ENCODE data around the gene TICRR. TPM values are rescaled to one million over a fixed set of nuclear protein-coding genes. Genes with fewer than 3 reads are reported as not detected.

The TICRR gene
- total RNA-seq, 1 donor from 2014 or later: 1.7 TPM

GRCh38 chr15:89555768-89556167 is 19.5 kb upstream of the TICRR start:
- H3K27me3 ChIP-seq (ENCODE audit: control insufficient read depth, insufficient read depth, low read length): peaks cover 9% of the 10 kb centered on the region
- DNase-seq (ENCODE audit: low read depth): no peak
- no peak overlapping the region for H3K4me3 ChIP-seq (ENCODE audit: low read depth, low read length)
- no peaks in the 10 kb centered on the region for H3K36me3 ChIP-seq (ENCODE audit: control insufficient read depth, insufficient read depth, low read length)
- TF ChIP-seq CTCF (IDR thresholded peaks at IDR 0.05; ENCODE audit: insufficient read depth, low read length, poor library complexity, severe bottlenecking): no peak

GRCh38 chr15:89556413-89557262 is 18.6 kb upstream of the TICRR start:
- H3K36me3 ChIP-seq (ENCODE audit: control insufficient read depth, insufficient read depth, low read length): no peaks in the 10 kb centered on the region
- peak; percentile 32 for DNase-seq (ENCODE audit: low read depth)
- H3K27me3 ChIP-seq (ENCODE audit: control insufficient read depth, insufficient read depth, low read length): peaks cover 9% of the 10 kb centered on the region
- no peak overlapping the region for H3K4me3 ChIP-seq (ENCODE audit: low read depth, low read length)
- peak; percentile 71 for TF ChIP-seq CTCF (IDR thresholded peaks at IDR 0.05; ENCODE audit: insufficient read depth, low read length, poor library complexity, severe bottlenecking)

- Histone ChIP-seq H3K4me3 (ENCODE audit: low read depth, low read length) (no peak overlapping the region), H3K27me3 (ENCODE audit: control insufficient read depth, insufficient read depth, low read length) (peaks cover 6% of the 10 kb centered on the region), H3K36me3 (ENCODE audit: control insufficient read depth, insufficient read depth, low read length) (no peaks in the 10 kb centered on the region)
- no peak for TF ChIP-seq CTCF (IDR thresholded peaks at IDR 0.05; ENCODE audit: insufficient read depth, low read length, poor library complexity, severe bottlenecking)
- DNase-seq (ENCODE audit: low read depth): no peak
Observed at GRCh38 chr15:89559769-89560264, 15.5 kb upstream of the TICRR start.

GRCh38 chr15:89566181-89566580 is 9.1 kb upstream of the TICRR start:
- Histone ChIP-seq H3K27me3 (ENCODE audit: control insufficient read depth, insufficient read depth, low read length) (peaks cover 2% of the 10 kb centered on the region), H3K4me3 (ENCODE audit: low read depth, low read length) (no peak overlapping the region), H3K36me3 (ENCODE audit: control insufficient read depth, insufficient read depth, low read length) (no peaks in the 10 kb centered on the region)
- no peak for DNase-seq (ENCODE audit: low read depth)
- no peak for TF ChIP-seq CTCF (IDR thresholded peaks at IDR 0.05; ENCODE audit: insufficient read depth, low read length, poor library complexity, severe bottlenecking)

GRCh38 chr15:89566621-89567294 is 8.5 kb upstream of the TICRR start:
- no peak for TF ChIP-seq CTCF (IDR thresholded peaks at IDR 0.05; ENCODE audit: insufficient read depth, low read length, poor library complexity, severe bottlenecking)
- no peaks in the 10 kb centered on the region for H3K36me3 ChIP-seq (ENCODE audit: control insufficient read depth, insufficient read depth, low read length)
- no peak overlapping the region for H3K4me3 ChIP-seq (ENCODE audit: low read depth, low read length)
- DNase-seq (ENCODE audit: low read depth): no peak
- H3K27me3 ChIP-seq (ENCODE audit: control insufficient read depth, insufficient read depth, low read length): peaks cover 2% of the 10 kb centered on the region
